GM23338 (cell line): ENCODE data around the gene OXNAD1. TPM values are rescaled to one million over a fixed set of nuclear protein-coding genes. Genes with fewer than 3 reads are reported as not detected.

Experiments
- ATAC-seq: fragments of 200-7000 bp; cut with Tn5 transposase; 3 replicates; pipeline ENCODE4 v1.9.1; 2020
- DNase-seq: peaks from one replicate; pipeline ENCODE4 v3.0.0-alpha.2; 2015; ENCODE audit warnings: low spot score
- H2AFZ ChIP-seq: fragments of 200-600 bp; sonication (generic); 2 replicates; pipeline ENCODE4 v1.8.0; 2016; ENCODE audit warnings: antibody characterized with exemption, mild to moderate bottlenecking, moderate library complexity
- H3F3A ChIP-seq: fragments of 200-600 bp; sonication (generic); replicated peaks from 2 replicates; pipeline ENCODE4 v1.8.0; 2017; ENCODE audit warnings: antibody characterized with exemption, mixed run types, low read depth
- H3K27ac ChIP-seq: fragments of 200-600 bp; sonication (generic); 2 replicates; pipeline ENCODE4 v1.6.1; 2016; ENCODE audit warnings: low read depth
- H3K27me3 ChIP-seq: fragments of 200-600 bp; sonication (generic); 2 replicates; pipeline ENCODE4 v1.8.0; 2016; ENCODE audit warnings: mild to moderate bottlenecking, mixed run types, moderate library complexity; ENCODE audit not compliant: insufficient read depth
- H3K36me3 ChIP-seq: fragments of 200-600 bp; sonication (generic); 2 replicates; pipeline ENCODE4 v1.8.0; 2016; ENCODE audit warnings: mild to moderate bottlenecking; ENCODE audit not compliant: insufficient read depth
- H3K4me1 ChIP-seq: fragments of 200-600 bp; sonication (generic); 2 replicates; pipeline ENCODE4 v1.8.0; 2016; ENCODE audit warnings: mild to moderate bottlenecking, moderate library complexity; ENCODE audit not compliant: insufficient read depth
- H3K4me2 ChIP-seq: fragments of 200-600 bp; sonication (generic); 2 replicates; pipeline ENCODE4 v1.7.1; 2017; ENCODE audit warnings: mixed run types
- H3K4me3 ChIP-seq: fragments of 200-600 bp; sonication (generic); 2 replicates; pipeline ENCODE4 v1.6.1; 2016; ENCODE audit warnings: mixed run types
- H3K79me2 ChIP-seq: fragments of 200-600 bp; sonication (generic); replicated peaks from 2 replicates; pipeline ENCODE4 v1.8.0; 2017; ENCODE audit warnings: mild to moderate bottlenecking; ENCODE audit not compliant: insufficient read depth
- H3K9me2 ChIP-seq: fragments of 200-600 bp; sonication (generic); 2 replicates; pipeline ENCODE4 v1.8.0; 2017; ENCODE audit not compliant: insufficient read depth
- H4K20me1 ChIP-seq: fragments of 200-600 bp; sonication (generic); replicated peaks from 2 replicates; pipeline ENCODE4 v1.8.0; 2017; ENCODE audit warnings: mild to moderate bottlenecking; ENCODE audit not compliant: insufficient read depth
- H3K27ac Mint-ChIP-seq: 2 replicates; pipeline ENCODE4 v1.8.0; 2020; ENCODE audit warnings: inconsistent platforms, mild to moderate bottlenecking, moderate library complexity, mixed read lengths
- H3K27me3 Mint-ChIP-seq: 3 replicates; pipeline ENCODE4 v1.8.0; 2022; ENCODE audit warnings: low read depth, mild to moderate bottlenecking, moderate library complexity, mixed read lengths, inconsistent platforms; ENCODE audit not compliant: insufficient read depth, poor library complexity
- H3K36me3 Mint-ChIP-seq: 3 replicates; pipeline ENCODE4 v1.8.0; 2021; ENCODE audit warnings: low read depth, mild to moderate bottlenecking, inconsistent platforms, moderate library complexity, mixed read lengths
- H3K4me1 Mint-ChIP-seq: 3 replicates; pipeline ENCODE4 v1.8.0; 2020; ENCODE audit warnings: mild to moderate bottlenecking, inconsistent platforms, mixed read lengths
- H3K4me3 Mint-ChIP-seq: 3 replicates; pipeline ENCODE4 v1.8.0; 2021; ENCODE audit warnings: moderate library complexity, mild to moderate bottlenecking, inconsistent platforms, mixed read lengths
- H3K9me3 Mint-ChIP-seq: 3 replicates; pipeline ENCODE4 v1.8.0; 2020; ENCODE audit warnings: moderate library complexity, mild to moderate bottlenecking, inconsistent platforms, mixed read lengths
- CREB1 ChIP-seq: fragments of 250-450 bp; sonication (Bioruptor Pico); IDR thresholded peaks from 2 replicates; pipeline ENCODE4 v1.5.0; 2020; ENCODE audit warnings: low read depth, mild to moderate bottlenecking, moderate library complexity
- CTCF ChIP-seq, 2 experiments: fragments of 200-600 bp in 1 of 2; sonication (generic) in 1 of 2; conservative IDR thresholded peaks; 2 replicates each; pipeline versions ENCODE4 v1.5.1 to v1.6.1; 2016 to 2017; ENCODE audit warnings: antibody characterized with exemption in 2 of 2, low read depth in 2 of 2, mild to moderate bottlenecking in 2 of 2, moderate library complexity in 1 of 2
- EZH2 ChIP-seq: fragments of 200-600 bp; sonication (generic); IDR thresholded peaks from one replicate; pipeline ENCODE4 v1.8.0; 2017; ENCODE audit warnings: antibody characterized with exemption, mild to moderate bottlenecking, low read depth; ENCODE audit not compliant: unreplicated experiment
- EZH2phosphoT487 ChIP-seq: fragments of 200-600 bp; sonication (generic); IDR thresholded peaks from one replicate; pipeline ENCODE4 v1.8.1; 2018; ENCODE audit warnings: antibody characterized with exemption; ENCODE audit not compliant: unreplicated experiment
- STAT1 ChIP-seq: IDR thresholded peaks from one replicate; pipeline ENCODE4 v1.6.1; 2016; ENCODE audit warnings: antibody characterized with exemption; ENCODE audit not compliant: unreplicated experiment
- polyA plus RNA-seq: library from polyadenylated mRNA; unstranded; fragments of >200 nt; fragmentation: Nextera tagmentation; extraction: Ambion mirVana; gene quantifications from 2 replicates; pipeline ENCODE4 v1.2.1, GENCODE V29; 2016
- total RNA-seq: library from RNA; depleted of rRNA; stranded (reverse); fragments of >200 nt; shearing (Covaris generic); gene quantifications from 2 replicates; pipeline ENCODE4 v1.2.3, GENCODE V29; 2014
- TF ChIP-seq, protein P1 (sequence below): IDR thresholded peaks from one replicate; pipeline ENCODE4 v1.6.1; 2018; ENCODE audit warnings: antibody characterized with exemption; ENCODE audit not compliant: unreplicated experiment
- TF ChIP-seq, protein P2 (sequence below): fragments of 250-450 bp; sonication (Bioruptor Pico); IDR thresholded peaks from 2 replicates; pipeline ENCODE4 v1.5.0; 2020; ENCODE audit warnings: mild to moderate bottlenecking, moderate library complexity

The OXNAD1 gene
- total and polyA plus RNA-seq, 2 experiments from 2014 or later, result 22.9 to 34.2 TPM

- H3K4me3 Mint-ChIP-seq, result no peak overlapping the region
- peaks cover 1% of the 10 kb centered on the region for H3K27me3 Mint-ChIP-seq
- Histone ChIP-seq H4K20me1 (no peaks in the 10 kb centered on the region), H3K36me3 (peaks cover 14% of the 10 kb centered on the region), H3K4me1 (peaks cover 42% of the 10 kb centered on the region), H3K27ac (no peak overlapping the region), H3K79me2 (peaks cover 3% of the 10 kb centered on the region), H3K4me2 (no peak overlapping the region), H3F3A (0 out of 2 replicates have a peak, but pooled peaks cover 2% of the 10 kb centered on the region), H2AFZ (no peak overlapping the region), H3K4me3 (no peak overlapping the region), H3K27me3 (no peaks in the 10 kb centered on the region), H3K9me2 (no peaks in the 10 kb centered on the region)
- peaks cover 6% of the 10 kb centered on the region; the same call in 2 of the 3 replicates for H3K9me3 Mint-ChIP-seq
- peaks cover 61% of the 10 kb centered on the region for H3K36me3 Mint-ChIP-seq
- H3K4me1 Mint-ChIP-seq, result peaks cover 52% of the 10 kb centered on the region
- DNase-seq, result no peak
- no peak for ATAC-seq
- TF ChIP-seq STAT1 (no peak), EZH2phosphoT487 (no peak), CTCF (conservative IDR thresholded peaks at IDR 0.05; ENCODE audit: low read depth in 2 of 2) (no peak), CREB1 (CRISPR knock-in tag) (no peak)
- TF ChIP-seq, protein P1, sequence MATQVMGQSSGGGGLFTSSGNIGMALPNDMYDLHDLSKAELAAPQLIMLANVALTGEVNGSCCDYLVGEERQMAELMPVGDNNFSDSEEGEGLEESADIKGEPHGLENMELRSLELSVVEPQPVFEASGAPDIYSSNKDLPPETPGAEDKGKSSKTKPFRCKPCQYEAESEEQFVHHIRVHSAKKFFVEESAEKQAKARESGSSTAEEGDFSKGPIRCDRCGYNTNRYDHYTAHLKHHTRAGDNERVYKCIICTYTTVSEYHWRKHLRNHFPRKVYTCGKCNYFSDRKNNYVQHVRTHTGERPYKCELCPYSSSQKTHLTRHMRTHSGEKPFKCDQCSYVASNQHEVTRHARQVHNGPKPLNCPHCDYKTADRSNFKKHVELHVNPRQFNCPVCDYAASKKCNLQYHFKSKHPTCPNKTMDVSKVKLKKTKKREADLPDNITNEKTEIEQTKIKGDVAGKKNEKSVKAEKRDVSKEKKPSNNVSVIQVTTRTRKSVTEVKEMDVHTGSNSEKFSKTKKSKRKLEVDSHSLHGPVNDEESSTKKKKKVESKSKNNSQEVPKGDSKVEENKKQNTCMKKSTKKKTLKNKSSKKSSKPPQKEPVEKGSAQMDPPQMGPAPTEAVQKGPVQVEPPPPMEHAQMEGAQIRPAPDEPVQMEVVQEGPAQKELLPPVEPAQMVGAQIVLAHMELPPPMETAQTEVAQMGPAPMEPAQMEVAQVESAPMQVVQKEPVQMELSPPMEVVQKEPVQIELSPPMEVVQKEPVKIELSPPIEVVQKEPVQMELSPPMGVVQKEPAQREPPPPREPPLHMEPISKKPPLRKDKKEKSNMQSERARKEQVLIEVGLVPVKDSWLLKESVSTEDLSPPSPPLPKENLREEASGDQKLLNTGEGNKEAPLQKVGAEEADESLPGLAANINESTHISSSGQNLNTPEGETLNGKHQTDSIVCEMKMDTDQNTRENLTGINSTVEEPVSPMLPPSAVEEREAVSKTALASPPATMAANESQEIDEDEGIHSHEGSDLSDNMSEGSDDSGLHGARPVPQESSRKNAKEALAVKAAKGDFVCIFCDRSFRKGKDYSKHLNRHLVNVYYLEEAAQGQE, result no peak
- no peak overlapping the region for H3K27ac Mint-ChIP-seq
Measured at GRCh38 chr3:16299746-16300145, 34.7 kb downstream of the OXNAD1 start.

DNA sequence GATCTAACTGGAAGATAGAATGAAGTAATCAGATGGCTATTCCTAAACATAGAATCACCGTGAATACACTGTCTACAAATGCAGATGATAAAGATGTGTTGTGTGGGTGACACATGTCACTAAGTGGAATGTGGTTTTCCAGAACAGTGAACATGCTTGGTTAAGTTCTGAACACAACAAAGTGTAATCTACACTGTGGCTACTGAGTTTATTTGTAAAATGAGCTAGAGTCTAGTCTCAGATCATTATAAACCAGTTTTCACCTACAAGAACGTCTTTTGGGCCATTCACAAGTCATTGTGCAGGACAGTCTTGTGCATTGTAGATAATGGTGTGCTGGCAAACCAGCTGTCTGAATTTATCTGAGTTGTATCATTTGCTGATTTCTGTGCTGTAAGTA is 35.3 kb downstream of the OXNAD1 start:
- Mint-ChIP-seq H3K4me1 (peaks cover 56% of the 10 kb centered on the region), H3K36me3 (peaks cover 62% of the 10 kb centered on the region), H3K4me3 (no peak overlapping the region), H3K9me3 (peaks cover 6% of the 10 kb centered on the region; the same call in 2 of the 3 replicates), H3K27me3 (peaks cover 1% of the 10 kb centered on the region), H3K27ac (no peak overlapping the region)
- Histone ChIP-seq H3K27me3 (no peaks in the 10 kb centered on the region), H3K9me2 (no peaks in the 10 kb centered on the region), H2AFZ (no peak overlapping the region), H3K4me2 (no peak overlapping the region; the same call in 1 of the 2 replicates), H3K36me3 (peaks cover 14% of the 10 kb centered on the region; the same call in 1 of the 2 replicates), H4K20me1 (no peaks in the 10 kb centered on the region), H3K79me2 (no peaks in the 10 kb centered on the region; the same call in 1 of the 2 replicates), H3K27ac (no peak overlapping the region), H3K4me1 (peaks cover 42% of the 10 kb centered on the region), H3F3A (0 out of 2 replicates have a peak, but pooled peaks cover 2% of the 10 kb centered on the region), H3K4me3 (no peak overlapping the region)
- DNase-seq (no peak), ATAC-seq (no peak)
- TF ChIP-seq EZH2, result no peak
- no peak for TF ChIP-seq CTCF (conservative IDR thresholded peaks at IDR 0.05; ENCODE audit: low read depth in 2 of 2)
- TF ChIP-seq EZH2phosphoT487, result no peak
- TF ChIP-seq, protein P2, sequence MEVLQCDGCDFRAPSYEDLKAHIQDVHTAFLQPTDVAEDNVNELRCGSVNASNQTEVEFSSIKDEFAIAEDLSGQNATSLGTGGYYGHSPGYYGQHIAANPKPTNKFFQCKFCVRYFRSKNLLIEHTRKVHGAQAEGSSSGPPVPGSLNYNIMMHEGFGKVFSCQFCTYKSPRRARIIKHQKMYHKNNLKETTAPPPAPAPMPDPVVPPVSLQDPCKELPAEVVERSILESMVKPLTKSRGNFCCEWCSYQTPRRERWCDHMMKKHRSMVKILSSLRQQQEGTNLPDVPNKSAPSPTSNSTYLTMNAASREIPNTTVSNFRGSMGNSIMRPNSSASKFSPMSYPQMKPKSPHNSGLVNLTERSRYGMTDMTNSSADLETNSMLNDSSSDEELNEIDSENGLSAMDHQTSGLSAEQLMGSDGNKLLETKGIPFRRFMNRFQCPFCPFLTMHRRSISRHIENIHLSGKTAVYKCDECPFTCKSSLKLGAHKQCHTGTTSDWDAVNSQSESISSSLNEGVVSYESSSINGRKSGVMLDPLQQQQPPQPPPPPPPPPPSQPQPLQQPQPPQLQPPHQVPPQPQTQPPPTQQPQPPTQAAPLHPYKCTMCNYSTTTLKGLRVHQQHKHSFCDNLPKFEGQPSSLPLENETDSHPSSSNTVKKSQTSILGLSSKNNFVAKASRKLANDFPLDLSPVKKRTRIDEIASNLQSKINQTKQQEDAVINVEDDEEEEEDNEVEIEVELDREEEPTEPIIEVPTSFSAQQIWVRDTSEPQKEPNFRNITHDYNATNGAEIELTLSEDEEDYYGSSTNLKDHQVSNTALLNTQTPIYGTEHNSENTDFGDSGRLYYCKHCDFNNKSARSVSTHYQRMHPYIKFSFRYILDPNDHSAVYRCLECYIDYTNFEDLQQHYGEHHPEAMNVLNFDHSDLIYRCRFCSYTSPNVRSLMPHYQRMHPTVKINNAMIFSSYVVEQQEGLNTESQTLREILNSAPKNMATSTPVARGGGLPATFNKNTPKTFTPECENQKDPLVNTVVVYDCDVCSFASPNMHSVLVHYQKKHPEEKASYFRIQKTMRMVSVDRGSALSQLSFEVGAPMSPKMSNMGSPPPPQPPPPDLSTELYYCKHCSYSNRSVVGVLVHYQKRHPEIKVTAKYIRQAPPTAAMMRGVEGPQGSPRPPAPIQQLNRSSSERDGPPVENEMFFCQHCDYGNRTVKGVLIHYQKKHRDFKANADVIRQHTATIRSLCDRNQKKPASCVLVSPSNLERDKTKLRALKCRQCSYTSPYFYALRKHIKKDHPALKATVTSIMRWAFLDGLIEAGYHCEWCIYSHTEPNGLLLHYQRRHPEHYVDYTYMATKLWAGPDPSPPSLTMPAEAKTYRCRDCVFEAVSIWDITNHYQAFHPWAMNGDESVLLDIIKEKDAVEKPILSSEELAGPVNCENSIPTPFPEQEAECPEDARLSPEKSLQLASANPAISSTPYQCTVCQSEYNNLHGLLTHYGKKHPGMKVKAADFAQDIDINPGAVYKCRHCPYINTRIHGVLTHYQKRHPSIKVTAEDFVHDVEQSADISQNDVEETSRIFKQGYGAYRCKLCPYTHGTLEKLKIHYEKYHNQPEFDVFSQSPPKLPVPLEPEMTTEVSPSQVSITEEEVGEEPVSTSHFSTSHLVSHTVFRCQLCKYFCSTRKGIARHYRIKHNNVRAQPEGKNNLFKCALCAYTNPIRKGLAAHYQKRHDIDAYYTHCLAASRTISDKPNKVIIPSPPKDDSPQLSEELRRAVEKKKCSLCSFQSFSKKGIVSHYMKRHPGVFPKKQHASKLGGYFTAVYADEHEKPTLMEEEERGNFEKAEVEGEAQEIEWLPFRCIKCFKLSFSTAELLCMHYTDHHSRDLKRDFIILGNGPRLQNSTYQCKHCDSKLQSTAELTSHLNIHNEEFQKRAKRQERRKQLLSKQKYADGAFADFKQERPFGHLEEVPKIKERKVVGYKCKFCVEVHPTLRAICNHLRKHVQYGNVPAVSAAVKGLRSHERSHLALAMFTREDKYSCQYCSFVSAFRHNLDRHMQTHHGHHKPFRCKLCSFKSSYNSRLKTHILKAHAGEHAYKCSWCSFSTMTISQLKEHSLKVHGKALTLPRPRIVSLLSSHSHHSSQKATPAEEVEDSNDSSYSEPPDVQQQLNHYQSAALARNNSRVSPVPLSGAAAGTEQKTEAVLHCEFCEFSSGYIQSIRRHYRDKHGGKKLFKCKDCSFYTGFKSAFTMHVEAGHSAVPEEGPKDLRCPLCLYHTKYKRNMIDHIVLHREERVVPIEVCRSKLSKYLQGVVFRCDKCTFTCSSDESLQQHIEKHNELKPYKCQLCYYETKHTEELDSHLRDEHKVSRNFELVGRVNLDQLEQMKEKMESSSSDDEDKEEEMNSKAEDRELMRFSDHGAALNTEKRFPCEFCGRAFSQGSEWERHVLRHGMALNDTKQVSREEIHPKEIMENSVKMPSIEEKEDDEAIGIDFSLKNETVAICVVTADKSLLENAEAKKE (CRISPR knock-in tag), result no peak
